Liver (tissue), 9 donors: ENCODE results near the gene TCERG1L. TPM values are rescaled to one million over a fixed set of nuclear protein-coding genes. Genes with fewer than 3 reads are reported as not detected.

ENCODE experiments used
- DNase-seq: peaks from one replicate; pipeline ENCODE4 v3.0.0-alpha.2; 2017; ENCODE audit warnings: low spot score
- H3K27ac ChIP-seq, 2 donors: one replicate each; pipeline ENCODE4 v1.7.0; 2013; ENCODE audit warnings: inconsistent platforms in 2 of 2, low read length in 2 of 2, control low read depth in 1 of 2, low read depth in 1 of 2, mild to moderate bottlenecking in 1 of 2
- H3K27me3 ChIP-seq, 4 donors: one replicate each; pipeline versions ENCODE4 v1.6.1 to v1.7.0; 2013; ENCODE audit warnings: low read length in 3 of 4, inconsistent platforms in 1 of 4, mild to moderate bottlenecking in 1 of 4, moderate library complexity in 1 of 4; ENCODE audit not compliant: control insufficient read depth in 4 of 4, insufficient read depth in 4 of 4
- H3K36me3 ChIP-seq, 4 donors: one replicate each; pipeline versions ENCODE4 v1.6.1 to v1.7.0; 2013; ENCODE audit warnings: low read length in 3 of 4, mild to moderate bottlenecking in 3 of 4, low read depth in 1 of 4, moderate library complexity in 1 of 4; ENCODE audit not compliant: control insufficient read depth in 4 of 4, insufficient read depth in 3 of 4
- H3K4me1 ChIP-seq, 4 donors: one replicate each; pipeline versions ENCODE4 v1.6.1 to v1.7.0; 2013; ENCODE audit warnings: low read length in 3 of 4, mild to moderate bottlenecking in 3 of 4, moderate library complexity in 1 of 4; ENCODE audit not compliant: control insufficient read depth in 4 of 4, insufficient read depth in 4 of 4
- H3K4me3 ChIP-seq, 3 donors: one replicate each; pipeline versions ENCODE4 v1.6.1 to v1.7.0; 2013; ENCODE audit warnings: low read length in 3 of 3, control low read depth in 1 of 3, low read depth in 1 of 3, mild to moderate bottlenecking in 1 of 3
- H3K9ac ChIP-seq, 2 donors: one replicate each; pipeline ENCODE4 v1.7.0; 2013; ENCODE audit warnings: low read length in 2 of 2, mild to moderate bottlenecking in 2 of 2, moderate library complexity in 2 of 2, control low read depth in 1 of 2, low read depth in 1 of 2
- H3K9me3 ChIP-seq, 4 donors: one replicate each; pipeline versions ENCODE4 v1.6.1 to v1.7.0; 2013; ENCODE audit warnings: low read length in 3 of 4; ENCODE audit not compliant: control insufficient read depth in 4 of 4
- EGR1 ChIP-seq, 2 donors: IDR thresholded peaks; 2 replicates each; pipeline ENCODE4 v1.6.1; 2016 to 2018; ENCODE audit warnings: antibody characterized with exemption in 2 of 2, low read depth in 2 of 2
- FOXA1 ChIP-seq: IDR thresholded peaks from 2 replicates; pipeline ENCODE4 v1.6.1; 2016; ENCODE audit warnings: antibody characterized with exemption
- HNF4A ChIP-seq, 2 donors: conservative IDR thresholded peaks; 2 replicates each; pipeline ENCODE4 v1.6.1; 2016; ENCODE audit warnings: antibody characterized with exemption in 2 of 2, mild to moderate bottlenecking in 2 of 2
- HNF4G ChIP-seq: IDR thresholded peaks from 2 replicates; pipeline ENCODE4 v1.6.1; 2016; ENCODE audit warnings: antibody characterized with exemption
- JUND ChIP-seq, 2 donors: IDR thresholded peaks; 2 replicates each; pipeline ENCODE4 v1.6.1; 2016; ENCODE audit warnings: antibody characterized with exemption in 2 of 2
- NR2F2 ChIP-seq: IDR thresholded peaks from 2 replicates; pipeline ENCODE4 v1.6.1; 2016; ENCODE audit warnings: antibody characterized with exemption
- RAD21 ChIP-seq, 2 donors: IDR thresholded peaks; 2 replicates each; pipeline ENCODE4 v1.6.1; 2016; ENCODE audit warnings: antibody characterized with exemption in 2 of 2, mild to moderate bottlenecking in 2 of 2
- TAF1 ChIP-seq: conservative IDR thresholded peaks from 2 replicates; pipeline ENCODE4 v1.6.1; 2016; ENCODE audit warnings: antibody characterized with exemption, mild to moderate bottlenecking
- whole genome bisulfite sequencing: extraction: QIAGEN DNeasy Blood & Tissue Kit; methylation state at CpG from one replicate; pipeline ENCODE4 v1.1.7; 2013; 5-methylcytosine and 5-hydroxymethylcytosine counted together
- polyA plus RNA-seq, 2 donors: library from polyadenylated mRNA; stranded (reverse) in 1 of 2; unstranded in 1 of 2; fragments of 200-250 nt in 1 of 2; fragments of >200 nt in 1 of 2; fragmentation: Nextera tagmentation in 1 of 2; extraction: Ambion mirVana in 1 of 2; gene quantifications; one replicate each; pipeline versions ENCODE4 v1.2.1 to v1.2.3, GENCODE V29; 2013 to 2015
- total RNA-seq, 2 donors: library from RNA; depleted of rRNA; stranded (reverse); fragments of >200 nt; gene quantifications; one replicate each; pipeline ENCODE4 v1.2.3, GENCODE V29; 2014
- TF ChIP-seq, protein P1 (sequence below): IDR thresholded peaks from 2 replicates; pipeline ENCODE4 v1.6.1; 2016; ENCODE audit warnings: antibody characterized with exemption
- TF ChIP-seq, protein P2 (sequence below): IDR thresholded peaks from 2 replicates; pipeline ENCODE4 v1.6.1; 2016; ENCODE audit warnings: antibody characterized with exemption, mild to moderate bottlenecking
- TF ChIP-seq, protein P3 (sequence below): IDR thresholded peaks from 2 replicates; pipeline ENCODE4 v1.6.1; 2016; ENCODE audit warnings: antibody characterized with exemption
- donor health status: healthy.
- donor health status: healthy.
- donor health status: healthy.
- donor health status: healthy.
- donor health status: healthy.

Gene TCERG1L
- total and polyA plus RNA-seq, 4 donors = not detected

DNA sequence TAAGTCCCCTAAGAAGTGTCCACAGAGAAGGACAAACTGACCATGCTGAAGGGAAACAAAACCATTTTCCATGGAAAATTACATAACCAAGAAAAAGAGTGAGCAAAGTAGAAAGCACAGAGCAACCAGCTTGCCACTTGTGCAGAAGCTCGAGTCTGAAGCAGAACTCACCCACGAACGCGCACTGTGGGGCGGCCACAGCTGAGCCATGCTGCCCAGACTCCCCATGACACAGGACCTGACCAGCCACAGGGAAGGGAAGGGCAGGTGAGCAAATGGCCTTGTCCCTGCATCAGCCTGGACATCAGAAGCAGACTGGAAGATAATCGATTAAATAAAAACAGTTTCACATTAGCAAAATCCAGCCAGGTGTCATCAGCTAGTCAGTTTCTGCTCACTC is 95.7 kb downstream of the TCERG1L start:
- Histone ChIP-seq H3K27ac (no peak overlapping the region), H3K9me3 (no peaks in the 10 kb centered on the region), H3K4me3 (no peak overlapping the region), H3K4me1 (no peaks in the 10 kb centered on the region), H3K9ac (no peak overlapping the region), H3K36me3 (no peaks in the 10 kb centered on the region), H3K27me3 (no peaks in the 10 kb centered on the region)
- DNase-seq = no peak
- TF ChIP-seq HNF4G (no peak), RAD21 (IDR thresholded peaks at IDR 0.05) (no peak), TAF1 (no peak), EGR1 (IDR thresholded peaks at IDR 0.05; ENCODE audit: low read depth in 2 of 2) (no peak), NR2F2 (no peak), FOXA1 (no peak), JUND (IDR thresholded peaks at IDR 0.05) (no peak)
- TF ChIP-seq, protein P1, sequence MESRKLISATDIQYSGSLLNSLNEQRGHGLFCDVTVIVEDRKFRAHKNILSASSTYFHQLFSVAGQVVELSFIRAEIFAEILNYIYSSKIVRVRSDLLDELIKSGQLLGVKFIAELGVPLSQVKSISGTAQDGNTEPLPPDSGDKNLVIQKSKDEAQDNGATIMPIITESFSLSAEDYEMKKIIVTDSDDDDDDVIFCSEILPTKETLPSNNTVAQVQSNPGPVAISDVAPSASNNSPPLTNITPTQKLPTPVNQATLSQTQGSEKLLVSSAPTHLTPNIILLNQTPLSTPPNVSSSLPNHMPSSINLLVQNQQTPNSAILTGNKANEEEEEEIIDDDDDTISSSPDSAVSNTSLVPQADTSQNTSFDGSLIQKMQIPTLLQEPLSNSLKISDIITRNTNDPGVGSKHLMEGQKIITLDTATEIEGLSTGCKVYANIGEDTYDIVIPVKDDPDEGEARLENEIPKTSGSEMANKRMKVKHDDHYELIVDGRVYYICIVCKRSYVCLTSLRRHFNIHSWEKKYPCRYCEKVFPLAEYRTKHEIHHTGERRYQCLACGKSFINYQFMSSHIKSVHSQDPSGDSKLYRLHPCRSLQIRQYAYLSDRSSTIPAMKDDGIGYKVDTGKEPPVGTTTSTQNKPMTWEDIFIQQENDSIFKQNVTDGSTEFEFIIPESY = no peak
- TF ChIP-seq, protein P2, sequence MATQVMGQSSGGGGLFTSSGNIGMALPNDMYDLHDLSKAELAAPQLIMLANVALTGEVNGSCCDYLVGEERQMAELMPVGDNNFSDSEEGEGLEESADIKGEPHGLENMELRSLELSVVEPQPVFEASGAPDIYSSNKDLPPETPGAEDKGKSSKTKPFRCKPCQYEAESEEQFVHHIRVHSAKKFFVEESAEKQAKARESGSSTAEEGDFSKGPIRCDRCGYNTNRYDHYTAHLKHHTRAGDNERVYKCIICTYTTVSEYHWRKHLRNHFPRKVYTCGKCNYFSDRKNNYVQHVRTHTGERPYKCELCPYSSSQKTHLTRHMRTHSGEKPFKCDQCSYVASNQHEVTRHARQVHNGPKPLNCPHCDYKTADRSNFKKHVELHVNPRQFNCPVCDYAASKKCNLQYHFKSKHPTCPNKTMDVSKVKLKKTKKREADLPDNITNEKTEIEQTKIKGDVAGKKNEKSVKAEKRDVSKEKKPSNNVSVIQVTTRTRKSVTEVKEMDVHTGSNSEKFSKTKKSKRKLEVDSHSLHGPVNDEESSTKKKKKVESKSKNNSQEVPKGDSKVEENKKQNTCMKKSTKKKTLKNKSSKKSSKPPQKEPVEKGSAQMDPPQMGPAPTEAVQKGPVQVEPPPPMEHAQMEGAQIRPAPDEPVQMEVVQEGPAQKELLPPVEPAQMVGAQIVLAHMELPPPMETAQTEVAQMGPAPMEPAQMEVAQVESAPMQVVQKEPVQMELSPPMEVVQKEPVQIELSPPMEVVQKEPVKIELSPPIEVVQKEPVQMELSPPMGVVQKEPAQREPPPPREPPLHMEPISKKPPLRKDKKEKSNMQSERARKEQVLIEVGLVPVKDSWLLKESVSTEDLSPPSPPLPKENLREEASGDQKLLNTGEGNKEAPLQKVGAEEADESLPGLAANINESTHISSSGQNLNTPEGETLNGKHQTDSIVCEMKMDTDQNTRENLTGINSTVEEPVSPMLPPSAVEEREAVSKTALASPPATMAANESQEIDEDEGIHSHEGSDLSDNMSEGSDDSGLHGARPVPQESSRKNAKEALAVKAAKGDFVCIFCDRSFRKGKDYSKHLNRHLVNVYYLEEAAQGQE = no peak
- WGBS = 88% methylated on average over 6 of the region's 6 CpGs

DNA sequence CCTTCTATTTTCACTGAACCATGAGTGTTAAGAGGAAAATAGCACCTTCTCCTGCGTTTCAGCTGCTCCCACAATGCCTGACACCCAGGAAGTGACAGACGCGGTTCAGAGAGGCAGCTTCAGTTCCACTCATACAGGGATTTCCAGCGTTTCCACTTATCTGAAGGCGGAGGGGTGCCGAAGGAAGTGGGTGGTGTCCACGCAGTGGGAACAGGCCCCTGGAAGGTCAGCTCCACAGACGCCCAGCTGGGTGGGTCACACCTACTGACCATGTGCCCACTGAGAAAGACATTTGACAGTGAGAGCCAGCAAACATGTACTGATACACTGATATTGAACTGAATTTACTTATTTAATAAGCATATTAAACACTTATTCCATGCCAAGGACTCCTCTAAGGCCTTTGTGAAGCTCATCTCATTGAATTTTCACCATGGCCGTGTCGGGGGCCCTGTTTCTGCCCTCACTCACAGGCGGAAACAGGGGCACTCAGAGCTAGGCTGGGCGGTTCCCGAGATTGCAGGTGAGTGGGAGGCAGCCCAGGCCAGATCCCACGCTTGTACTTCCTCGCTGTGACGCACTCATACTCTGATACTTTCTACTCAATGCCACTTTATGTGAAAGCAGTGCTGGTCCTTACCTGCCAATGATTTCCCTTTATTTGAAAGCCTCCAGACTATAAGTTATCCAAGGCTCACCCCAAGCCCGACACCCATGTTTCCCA is 96.8 kb downstream of the TCERG1L start:
- TF ChIP-seq, protein P3, sequence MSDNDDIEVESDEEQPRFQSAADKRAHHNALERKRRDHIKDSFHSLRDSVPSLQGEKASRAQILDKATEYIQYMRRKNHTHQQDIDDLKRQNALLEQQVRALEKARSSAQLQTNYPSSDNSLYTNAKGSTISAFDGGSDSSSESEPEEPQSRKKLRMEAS = no peak
- no peak for TF ChIP-seq HNF4A (conservative IDR thresholded peaks at IDR 0.05)
- no peak for TF ChIP-seq FOXA1
- no peak for DNase-seq
- H3K4me1 ChIP-seq = no peaks in the 10 kb centered on the region
- no peak overlapping the region for H3K4me3 ChIP-seq
- 84% methylated on average over 17 of the region's 17 CpGs for WGBS
- H3K9ac ChIP-seq = no peak overlapping the region
- H3K27me3 ChIP-seq = peaks cover 0 to 2% (median 0%) of the 10 kb centered on the region in 4 donors
- H3K36me3 ChIP-seq = no peaks in the 10 kb centered on the region
- no peak overlapping the region for H3K27ac ChIP-seq
- H3K9me3 ChIP-seq = no peaks in the 10 kb centered on the region
